Activated CD4-positive, alpha-beta T cell treated with anti-CD3 and anti-CD28 coated beads, Interleukin-2, amount 10 ng/mL, durations not matched to agents 24 days and 14 days (primary cell): Measurements from ENCODE around the gene RTN4RL1. TPM values are rescaled to one million over a fixed set of nuclear protein-coding genes. Genes with fewer than 3 reads are reported as not detected.
"Not testable (repeated sequence)": the region's sequence is repeated elsewhere in the genome, so short reads cannot be mapped to it uniquely, and the experiment has no call there.

Experiments used
- DNase-seq: peaks from one replicate; pipeline ENCODE4 v3.0.0; 2022
- H3K27ac Mint-ChIP-seq: one replicate; pipeline ENCODE4 v1.8.0; 2022; ENCODE audit warnings: mild to moderate bottlenecking, mixed read lengths
- H3K27me3 Mint-ChIP-seq: one replicate; pipeline ENCODE4 v1.8.0; 2022; ENCODE audit warnings: mixed read lengths
- H3K36me3 Mint-ChIP-seq: one replicate; pipeline ENCODE4 v1.8.0; 2022; ENCODE audit warnings: low read depth, mild to moderate bottlenecking, mixed read lengths
- H3K4me1 Mint-ChIP-seq: one replicate; pipeline ENCODE4 v1.8.0; 2021; ENCODE audit warnings: mixed read lengths
- H3K4me3 Mint-ChIP-seq: one replicate; pipeline ENCODE4 v1.8.0; 2022; ENCODE audit warnings: mild to moderate bottlenecking, moderate library complexity, mixed read lengths
- H3K9me3 Mint-ChIP-seq: one replicate; pipeline ENCODE4 v1.8.0; 2021; ENCODE audit warnings: mixed read lengths
- intact Hi-C: fragments of 100-400 bp; cut with micrococcal nuclease; formaldehyde crosslinking; loops from one replicate; pipeline ENCODE4 v1.15.1; 2023
- total RNA-seq: library from RNA; stranded (reverse); gene quantifications from 2 replicates; pipeline ENCODE4 v1.2.3, GENCODE V29; 2022

The RTN4RL1 gene
- total RNA-seq, 1 donor from 2014 or later = 1.1 TPM

DNA sequence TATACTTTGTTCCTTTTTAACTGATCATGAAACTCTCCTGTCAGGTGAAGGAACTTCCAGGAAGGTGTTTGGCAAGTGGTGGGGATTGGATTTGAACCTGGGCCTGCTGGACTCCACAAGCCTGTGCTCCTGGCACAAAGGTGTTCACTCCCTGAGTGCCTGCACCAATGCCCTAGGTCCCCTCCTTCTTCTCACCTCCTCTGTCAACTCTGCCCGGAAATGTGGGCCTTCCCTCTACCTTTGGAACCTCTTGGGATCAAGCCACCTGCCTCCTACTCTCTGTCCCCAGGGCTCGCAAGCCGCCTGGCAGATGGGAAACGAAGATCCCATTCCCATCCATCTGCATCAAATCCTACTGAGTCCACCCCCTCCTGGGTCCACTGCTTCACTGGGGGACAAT lies 40.0 kb downstream of the RTN4RL1 start:
- H3K4me1 Mint-ChIP-seq = no peaks in the 10 kb centered on the region
- H3K27me3 Mint-ChIP-seq = peaks cover 7% of the 10 kb centered on the region
- H3K27ac Mint-ChIP-seq = no peak overlapping the region
- H3K9me3 Mint-ChIP-seq = no peaks in the 10 kb centered on the region
- intact Hi-C loops = no loop called here
- DNase-seq = no peak
- no peak overlapping the region for H3K4me3 Mint-ChIP-seq
- H3K36me3 Mint-ChIP-seq = no peaks in the 10 kb centered on the region

DNA sequence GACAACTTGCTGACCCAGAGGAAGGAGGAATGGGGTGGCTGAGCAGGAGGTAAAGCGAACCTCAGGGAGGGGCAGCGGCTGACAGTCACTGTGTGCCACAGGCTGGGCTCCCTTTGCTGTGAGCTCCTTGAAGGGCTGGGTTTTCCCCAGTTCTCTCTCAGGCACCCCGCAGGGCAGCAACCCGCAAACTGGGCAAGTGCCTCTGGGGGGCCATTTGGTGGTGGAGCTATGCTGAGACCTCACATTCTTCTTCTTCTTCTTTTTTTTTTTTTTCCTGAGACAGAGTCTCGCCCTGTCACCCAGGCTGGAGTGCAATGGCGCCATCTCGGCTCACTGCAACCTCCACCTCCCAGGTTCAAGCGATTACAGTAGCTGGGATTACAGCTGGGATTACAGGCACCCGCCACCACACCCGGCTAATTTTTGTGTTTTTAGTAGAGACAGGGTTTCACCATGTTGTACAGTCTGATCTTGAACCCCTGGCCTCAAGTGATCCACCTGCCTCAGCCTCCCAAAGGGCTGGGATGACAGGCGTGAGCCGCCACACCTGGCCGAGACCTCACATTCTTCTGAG lies 42.3 kb downstream of the RTN4RL1 start:
- H3K27me3 Mint-ChIP-seq = peaks cover 16% of the 10 kb centered on the region
- DNase-seq, H3K9me3 Mint-ChIP-seq, H3K4me1 Mint-ChIP-seq, H3K4me3 Mint-ChIP-seq, H3K27ac Mint-ChIP-seq, H3K36me3 Mint-ChIP-seq, intact Hi-C loops: not testable (repeated sequence)

DNA sequence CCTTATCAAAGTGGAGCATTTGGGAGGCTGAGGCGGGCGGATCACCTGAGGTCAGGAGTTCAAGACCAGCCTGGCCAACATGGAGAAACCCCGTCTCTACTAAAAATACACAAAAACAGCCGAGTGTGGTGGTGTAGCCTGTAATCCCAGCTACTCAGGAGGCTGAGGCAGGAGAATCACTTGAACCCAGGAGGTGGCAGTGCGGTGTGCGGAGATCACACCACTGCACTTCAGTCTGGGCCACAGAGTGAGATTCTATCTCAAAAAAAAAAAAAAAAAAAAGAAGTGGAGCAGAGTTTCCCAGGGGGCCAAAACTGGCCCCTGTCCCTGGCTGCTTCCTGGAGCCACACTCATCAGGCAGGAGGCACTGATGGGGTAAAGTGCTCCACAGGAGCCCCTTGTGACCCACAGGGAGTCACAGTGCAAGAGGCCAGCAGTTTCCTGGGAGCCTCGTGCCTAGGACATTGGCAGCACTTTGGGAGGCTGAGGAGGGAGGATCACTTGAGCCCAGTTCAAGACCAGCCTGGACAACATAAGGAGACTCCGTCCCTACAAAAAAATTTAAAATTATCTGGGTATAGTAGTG lies 44.4 kb downstream of the RTN4RL1 start:
- H3K4me1 Mint-ChIP-seq = peaks cover 7% of the 10 kb centered on the region
- peaks cover 25% of the 10 kb centered on the region for H3K27me3 Mint-ChIP-seq
- no peaks in the 10 kb centered on the region for H3K9me3 Mint-ChIP-seq
- intact Hi-C loops = no loop called here
- H3K27ac Mint-ChIP-seq = no peak overlapping the region
- H3K36me3 Mint-ChIP-seq = no peaks in the 10 kb centered on the region
- DNase-seq = no peak
- H3K4me3 Mint-ChIP-seq = no peak overlapping the region

DNA sequence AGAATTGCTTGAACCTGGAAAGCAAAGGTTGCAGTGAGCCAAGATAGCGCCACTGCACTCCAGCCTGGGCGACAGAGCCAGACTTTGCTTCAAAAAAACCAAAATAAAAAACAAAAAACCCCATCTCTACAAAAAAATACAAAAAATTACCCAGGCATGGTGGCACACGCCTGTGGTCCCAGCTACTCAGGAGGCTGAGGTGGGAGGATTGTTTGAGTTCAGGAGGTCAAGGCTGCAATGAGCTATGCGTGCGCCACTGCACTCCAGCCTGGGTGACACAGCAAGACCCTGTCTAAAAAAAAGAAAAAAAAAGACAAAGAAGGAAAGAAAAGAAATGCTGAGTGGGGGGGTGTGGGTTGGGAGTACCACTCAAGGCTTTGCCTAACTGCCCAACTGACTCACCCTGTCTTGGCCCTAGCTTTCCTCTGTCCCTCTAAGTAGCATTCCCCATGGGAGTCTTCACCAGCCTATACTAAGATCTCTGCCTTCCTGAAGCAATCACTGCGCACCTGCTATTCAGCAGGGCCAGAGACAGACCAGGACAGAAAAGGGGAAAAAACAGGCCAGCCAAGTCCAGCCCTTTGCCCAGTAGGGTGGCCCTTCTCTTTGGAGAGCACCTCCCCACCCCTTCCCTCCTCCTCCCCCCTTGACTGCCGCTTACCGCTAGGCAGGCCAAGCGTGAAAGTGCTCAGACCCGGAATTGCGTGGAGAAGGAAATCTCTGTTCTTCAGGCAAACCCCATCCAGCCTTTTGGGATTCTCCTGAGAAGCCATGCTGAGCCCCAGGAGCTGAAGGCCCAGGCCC lies 45.8 kb downstream of the RTN4RL1 start:
- no peak for DNase-seq
- intact Hi-C loops = no loop called here
- H3K9me3 Mint-ChIP-seq = no peaks in the 10 kb centered on the region
- H3K4me1 Mint-ChIP-seq = peaks cover 11% of the 10 kb centered on the region
- no peak overlapping the region for H3K4me3 Mint-ChIP-seq
- peaks cover 27% of the 10 kb centered on the region for H3K27me3 Mint-ChIP-seq
- no peak overlapping the region for H3K27ac Mint-ChIP-seq
- no peaks in the 10 kb centered on the region for H3K36me3 Mint-ChIP-seq

DNA sequence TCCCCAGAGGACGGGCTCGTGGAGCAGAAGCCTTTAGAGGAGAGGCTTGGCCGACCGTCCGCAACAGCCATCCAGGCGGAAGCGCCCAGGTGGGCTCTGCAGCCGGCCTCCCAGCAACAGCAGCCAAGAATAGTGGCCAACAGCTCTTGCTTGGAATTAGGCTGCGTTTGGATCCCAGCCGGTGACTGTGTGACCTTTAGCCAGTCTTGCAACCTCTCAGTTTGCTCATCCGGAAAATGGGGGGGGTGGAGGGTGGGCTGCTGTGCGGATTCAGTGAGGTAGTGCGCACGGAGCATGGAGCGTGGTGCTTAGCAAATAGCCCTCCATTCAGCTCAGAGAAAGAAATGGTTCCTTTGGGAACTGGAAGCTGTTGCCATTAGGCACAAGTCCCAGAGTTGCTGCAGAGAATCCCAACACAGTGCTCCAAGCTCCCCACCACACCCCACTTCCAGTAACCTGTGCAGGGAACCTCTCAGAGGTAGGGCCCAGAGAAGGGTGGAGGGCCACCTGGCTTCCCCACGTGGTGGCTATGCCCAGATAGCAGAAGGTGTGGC lies 46.7 kb downstream of the RTN4RL1 start:
- no peak overlapping the region for H3K27ac Mint-ChIP-seq
- H3K4me3 Mint-ChIP-seq = no peak overlapping the region
- intact Hi-C loops = no loop called here
- no peak for DNase-seq
- H3K9me3 Mint-ChIP-seq = no peaks in the 10 kb centered on the region
- peaks cover 11% of the 10 kb centered on the region for H3K4me1 Mint-ChIP-seq
- H3K27me3 Mint-ChIP-seq = peaks cover 31% of the 10 kb centered on the region
- H3K36me3 Mint-ChIP-seq = no peaks in the 10 kb centered on the region

DNA sequence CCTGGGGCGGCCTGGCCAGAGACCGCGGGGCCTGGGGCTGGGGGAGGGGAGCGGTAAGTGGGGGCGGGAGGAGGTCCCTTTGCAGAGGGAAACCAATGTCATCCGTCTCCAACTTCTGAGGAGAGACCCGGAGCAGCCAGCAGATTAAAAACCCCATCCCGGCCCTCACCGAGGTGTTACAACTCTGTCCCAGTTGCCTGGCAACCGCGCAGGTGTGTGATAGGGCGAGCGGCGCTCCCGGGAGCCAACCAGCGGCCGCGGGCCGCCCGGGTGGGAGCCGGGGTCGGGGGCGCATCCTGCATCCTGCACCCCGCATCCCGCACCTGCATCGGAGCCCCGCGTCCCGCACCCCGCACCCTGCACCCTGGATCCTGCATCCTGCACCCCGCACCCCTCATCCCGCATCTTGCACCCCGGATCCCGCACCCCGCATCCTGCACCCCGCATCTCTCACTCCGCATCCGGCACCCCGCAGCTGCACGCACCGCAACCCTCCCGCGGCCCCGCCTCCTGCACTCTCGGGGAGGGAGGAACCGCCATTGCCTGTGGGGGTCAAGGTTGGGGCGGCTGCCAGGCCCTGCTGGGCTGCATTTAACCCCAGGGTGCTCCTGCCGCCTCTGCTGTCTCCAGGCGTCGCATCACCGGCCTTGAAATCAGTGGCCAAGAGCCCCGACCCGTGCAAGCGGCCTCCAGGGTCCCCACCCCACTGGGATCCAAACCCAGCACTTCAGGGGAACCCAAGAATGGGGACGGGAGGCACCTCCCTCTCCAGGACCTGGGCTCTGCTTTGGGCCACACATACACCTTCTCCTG lies 47.3 kb downstream of the RTN4RL1 start:
- intact Hi-C loops = no loop called here
- Mint-ChIP-seq H3K27me3 (peaks cover 31% of the 10 kb centered on the region), H3K36me3 (no peaks in the 10 kb centered on the region), H3K9me3 (no peaks in the 10 kb centered on the region), H3K4me3 (no peak overlapping the region), H3K27ac (no peak overlapping the region), H3K4me1 (peaks cover 11% of the 10 kb centered on the region)
- DNase-seq = no peak

DNA sequence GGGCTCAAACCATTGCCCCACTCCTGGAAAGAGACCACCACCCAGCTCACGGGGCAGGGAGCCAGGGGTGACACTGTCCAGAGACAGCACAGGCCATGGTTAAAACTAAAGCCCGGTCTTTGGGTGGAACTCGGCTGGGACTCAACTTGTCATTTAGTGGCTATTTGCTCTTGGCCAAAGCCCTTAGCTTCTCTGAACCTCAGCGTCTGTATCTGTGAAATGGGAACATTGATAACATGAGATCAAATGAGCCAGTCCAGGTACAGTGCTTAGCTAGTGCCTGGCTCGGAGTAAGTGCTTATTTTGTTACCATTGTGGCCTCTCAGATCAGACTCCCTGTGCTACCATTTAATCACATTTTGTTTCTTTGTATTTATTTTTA lies 48.5 kb downstream of the RTN4RL1 start:
- DNase-seq = no peak
- H3K9me3 Mint-ChIP-seq = no peaks in the 10 kb centered on the region
- H3K27ac Mint-ChIP-seq = no peak overlapping the region
- H3K4me1 Mint-ChIP-seq = peaks cover 16% of the 10 kb centered on the region
- H3K36me3 Mint-ChIP-seq = no peaks in the 10 kb centered on the region
- peaks cover 35% of the 10 kb centered on the region for H3K27me3 Mint-ChIP-seq
- no peak overlapping the region for H3K4me3 Mint-ChIP-seq
- intact Hi-C loops = no loop called here

DNA sequence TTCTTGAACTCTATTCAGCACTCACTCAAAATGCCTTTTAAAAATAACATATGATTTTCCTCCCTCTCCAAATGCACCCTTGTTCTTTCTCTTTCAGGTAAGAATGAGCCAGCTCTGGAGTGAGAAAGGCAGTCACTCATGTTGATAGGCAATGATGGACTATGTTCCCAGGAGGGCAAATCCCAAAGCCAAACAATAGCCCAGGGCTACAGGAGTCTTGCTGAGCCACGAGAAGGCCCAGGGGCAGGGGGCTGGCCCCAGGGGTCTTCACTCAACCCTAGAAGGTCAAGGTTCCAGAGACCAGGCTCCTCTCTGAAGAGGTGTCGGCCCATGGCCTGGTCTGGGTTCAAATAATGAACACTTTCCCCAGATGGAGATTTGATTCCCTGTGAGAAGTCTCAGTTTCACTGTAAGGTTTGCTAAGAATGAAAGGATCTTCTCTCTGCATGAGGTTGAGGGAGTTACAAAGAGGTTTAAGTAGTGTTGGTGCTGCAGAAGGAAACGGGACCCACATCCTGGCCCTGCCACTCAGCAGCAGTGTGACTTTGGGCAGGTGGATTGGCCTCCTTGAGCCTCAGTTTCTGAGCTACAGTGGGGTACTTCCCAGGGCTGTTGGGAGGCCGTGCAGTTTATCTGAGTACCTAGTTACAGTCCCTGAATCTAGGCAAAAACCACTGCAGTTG lies 49.0 kb downstream of the RTN4RL1 start:
- peaks cover 35% of the 10 kb centered on the region for H3K27me3 Mint-ChIP-seq
- intact Hi-C loops = no loop called here
- H3K9me3 Mint-ChIP-seq = peaks cover 2% of the 10 kb centered on the region
- H3K27ac Mint-ChIP-seq = no peak overlapping the region
- peak; percentile 66 for DNase-seq
- H3K36me3 Mint-ChIP-seq = no peaks in the 10 kb centered on the region
- H3K4me1 Mint-ChIP-seq = peaks cover 16% of the 10 kb centered on the region
- no peak overlapping the region for H3K4me3 Mint-ChIP-seq

DNA sequence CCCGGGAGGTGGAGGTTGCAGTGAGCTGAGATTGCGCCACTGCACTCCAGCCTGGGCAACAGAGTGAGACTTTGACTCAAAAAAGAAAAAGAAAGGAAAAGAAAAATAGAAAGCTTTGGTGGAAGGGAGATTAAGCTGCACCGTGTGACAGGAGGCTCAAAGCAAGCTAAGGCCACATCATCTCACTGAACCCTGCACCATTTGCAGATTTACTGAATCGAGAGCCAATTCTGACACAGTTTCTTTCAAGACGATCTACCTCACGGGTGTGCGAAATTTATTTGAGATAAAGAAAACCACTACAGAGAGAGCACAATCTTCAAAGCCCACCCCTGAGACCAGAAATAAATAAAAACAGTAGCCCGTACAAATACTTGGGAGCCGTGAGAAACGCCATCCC lies 49.6 kb downstream of the RTN4RL1 start:
- Mint-ChIP-seq H3K9me3 (peaks cover 7% of the 10 kb centered on the region), H3K27me3 (peaks cover 35% of the 10 kb centered on the region), H3K36me3 (peaks cover 1% of the 10 kb centered on the region), H3K27ac (no peak overlapping the region), H3K4me3 (no peak overlapping the region), H3K4me1 (peaks cover 16% of the 10 kb centered on the region)
- intact Hi-C loops = no loop called here
- DNase-seq = no peak

DNA sequence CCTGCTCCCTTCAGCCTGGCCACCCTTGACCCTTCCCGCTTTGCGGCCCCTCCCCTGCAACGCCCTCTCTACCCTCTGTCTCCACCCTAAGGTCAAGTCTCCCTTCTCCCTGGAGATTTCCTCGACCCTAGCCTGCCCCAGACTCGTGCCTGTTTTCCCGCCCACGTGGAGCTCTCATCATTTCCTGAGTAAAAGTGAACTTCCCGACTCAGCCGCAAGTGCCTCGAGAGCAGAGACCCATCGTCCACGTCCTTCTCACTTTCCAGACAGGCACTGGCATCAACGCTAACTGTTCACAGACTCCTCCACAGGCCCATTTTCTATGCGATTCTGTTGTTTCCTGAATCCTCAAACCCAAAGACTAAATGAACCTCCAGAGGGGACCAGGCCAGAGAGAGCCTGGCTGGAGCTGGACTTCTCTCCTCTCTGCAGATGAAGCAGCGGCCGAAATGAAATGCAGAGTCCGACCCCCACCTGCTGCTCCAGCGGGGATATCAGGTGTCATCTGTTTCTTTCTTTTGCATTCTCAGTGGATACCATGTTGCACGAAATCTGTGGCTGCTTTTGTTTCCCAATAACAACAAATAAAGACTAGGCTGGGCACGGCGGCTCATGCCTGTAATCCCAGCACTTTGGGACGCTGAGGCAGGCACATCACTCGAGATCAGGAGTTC lies 52.5 kb downstream of the RTN4RL1 start:
- peaks cover 27% of the 10 kb centered on the region for H3K27me3 Mint-ChIP-seq
- H3K4me3 Mint-ChIP-seq = no peak overlapping the region
- intact Hi-C loops = no loop called here
- peaks cover 8% of the 10 kb centered on the region for H3K9me3 Mint-ChIP-seq
- no peak overlapping the region for H3K27ac Mint-ChIP-seq
- peaks cover 1% of the 10 kb centered on the region for H3K36me3 Mint-ChIP-seq
- H3K4me1 Mint-ChIP-seq = peaks cover 16% of the 10 kb centered on the region
- DNase-seq = no peak

DNA sequence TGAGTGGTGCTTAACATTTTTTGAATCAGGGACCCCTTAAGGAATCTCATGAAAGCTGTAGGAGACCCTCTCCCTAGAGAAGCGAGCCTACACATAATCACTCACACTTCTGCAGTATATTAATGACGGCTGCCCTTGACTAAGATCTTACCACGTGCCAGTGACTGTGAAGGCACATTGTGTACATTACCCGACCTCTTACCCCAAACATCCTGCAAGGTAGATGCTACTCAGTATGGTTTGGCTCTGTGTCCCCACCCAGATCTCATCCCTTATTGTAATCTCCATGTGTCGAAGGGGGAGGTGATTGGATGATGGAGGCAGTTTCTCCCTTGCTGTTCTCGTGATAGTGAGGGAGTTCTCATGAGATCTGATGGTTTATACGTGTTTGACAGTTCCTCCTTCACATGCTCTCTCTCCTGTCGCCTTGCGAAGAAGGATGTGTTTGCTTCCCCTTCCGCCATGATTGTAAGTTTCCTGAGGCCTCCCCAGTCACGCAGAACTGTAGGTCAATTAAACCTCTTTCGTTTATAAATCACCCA lies 54.2 kb downstream of the RTN4RL1 start:
- Mint-ChIP-seq H3K27ac (no peak overlapping the region), H3K4me3 (no peak overlapping the region), H3K4me1 (peaks cover 10% of the 10 kb centered on the region), H3K27me3 (peaks cover 21% of the 10 kb centered on the region), H3K9me3 (peaks cover 8% of the 10 kb centered on the region), H3K36me3 (peaks cover 1% of the 10 kb centered on the region)
- intact Hi-C loops = no loop called here
- no peak for DNase-seq

DNA sequence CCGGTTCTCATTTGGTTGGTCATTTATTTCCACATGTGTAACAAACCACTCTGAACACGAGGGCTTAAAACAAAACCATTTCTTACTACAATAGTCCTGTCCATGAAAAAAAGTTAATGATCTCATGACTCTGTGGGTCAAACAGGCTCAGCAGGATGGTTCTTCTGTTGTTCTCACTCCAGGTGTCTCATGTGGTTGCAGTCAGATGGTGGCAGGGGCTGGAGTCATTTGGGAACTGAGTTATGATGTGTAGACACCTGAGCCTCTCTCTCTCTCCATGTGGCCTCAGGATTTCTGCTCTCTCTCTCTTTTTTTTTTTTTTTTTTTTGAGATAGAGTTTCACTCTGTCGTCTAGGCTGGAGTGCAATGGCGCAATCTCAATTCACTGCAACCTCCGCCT lies 55.4 kb downstream of the RTN4RL1 start:
- DNase-seq = no peak
- Mint-ChIP-seq H3K27ac (no peak overlapping the region), H3K4me3 (no peak overlapping the region), H3K9me3 (peaks cover 8% of the 10 kb centered on the region), H3K4me1 (peaks cover 4% of the 10 kb centered on the region), H3K36me3 (peaks cover 1% of the 10 kb centered on the region), H3K27me3 (peaks cover 18% of the 10 kb centered on the region)
- intact Hi-C loops = no loop called here

DNA sequence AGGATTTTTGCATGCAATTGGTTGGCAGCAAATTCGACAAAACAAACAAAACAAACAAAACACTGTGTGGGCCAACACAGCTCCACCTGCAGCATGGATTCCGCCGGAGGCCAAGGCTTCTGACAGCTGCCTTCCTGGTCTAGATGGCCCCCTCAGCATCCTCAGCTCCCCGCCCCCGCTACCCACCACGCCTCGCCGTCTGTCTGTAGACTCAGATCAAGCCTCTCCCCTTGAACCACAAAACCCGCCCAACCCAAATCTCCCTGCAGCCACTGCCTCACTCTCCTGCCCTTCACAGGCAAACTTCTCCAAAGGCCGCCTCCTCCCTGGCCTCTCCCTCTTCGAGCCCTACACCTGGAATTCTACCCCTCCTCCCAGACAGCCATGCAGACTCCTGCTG lies 57.9 kb downstream of the RTN4RL1 start:
- intact Hi-C loops = no loop called here
- Mint-ChIP-seq H3K27me3 (peaks cover 9% of the 10 kb centered on the region), H3K9me3 (peaks cover 8% of the 10 kb centered on the region), H3K4me1 (no peaks in the 10 kb centered on the region), H3K4me3 (no peak overlapping the region), H3K27ac (no peak overlapping the region), H3K36me3 (peaks cover 1% of the 10 kb centered on the region)
- no peak for DNase-seq
